GM19372 (cell line): Measurements from ENCODE around the gene ATP1B4.

ENCODE experiments used
- ATAC-seq: cut with Tn5 transposase; IDR thresholded peaks from one replicate; pipeline ENCODE4 v1.9.1; 2021; ENCODE audit warnings: mild to moderate bottlenecking, low read depth, moderate library complexity; ENCODE audit not compliant: unreplicated experiment

ATP1B4 gene

DNA sequence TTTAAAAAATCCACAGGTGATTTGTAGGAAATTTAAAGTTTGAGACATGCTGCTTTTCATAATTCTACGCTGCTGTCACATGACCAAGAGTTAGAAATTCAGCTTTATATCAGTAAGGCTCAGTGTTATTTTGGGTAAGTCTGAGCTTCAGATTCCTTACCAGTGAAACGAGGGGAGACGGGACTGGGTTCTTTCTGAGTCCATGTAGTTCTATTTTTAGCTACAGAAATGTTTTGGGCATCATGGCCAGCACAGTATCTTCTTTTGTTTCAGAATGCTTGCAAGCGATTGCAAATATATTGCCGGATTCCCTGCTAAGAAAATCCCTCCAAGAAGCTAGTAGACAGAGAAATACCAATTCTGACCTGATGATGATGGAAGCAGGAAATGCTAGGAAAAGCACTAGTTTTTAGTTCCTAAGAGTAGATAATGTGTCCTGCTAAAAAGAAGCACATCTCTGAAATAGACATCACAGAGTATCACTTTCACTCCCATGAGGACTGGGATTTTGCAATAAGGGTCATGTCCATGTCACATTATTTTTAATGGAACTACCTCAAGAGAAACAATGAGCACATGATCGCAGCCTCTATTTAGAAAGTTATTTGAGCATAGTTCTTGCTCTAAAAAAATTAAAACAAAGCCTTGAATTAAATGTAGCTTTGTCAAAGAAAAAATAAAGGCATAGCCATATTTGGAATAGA is 10.9 kb downstream of the ATP1B4 start:
- no peak for ATAC-seq

DNA sequence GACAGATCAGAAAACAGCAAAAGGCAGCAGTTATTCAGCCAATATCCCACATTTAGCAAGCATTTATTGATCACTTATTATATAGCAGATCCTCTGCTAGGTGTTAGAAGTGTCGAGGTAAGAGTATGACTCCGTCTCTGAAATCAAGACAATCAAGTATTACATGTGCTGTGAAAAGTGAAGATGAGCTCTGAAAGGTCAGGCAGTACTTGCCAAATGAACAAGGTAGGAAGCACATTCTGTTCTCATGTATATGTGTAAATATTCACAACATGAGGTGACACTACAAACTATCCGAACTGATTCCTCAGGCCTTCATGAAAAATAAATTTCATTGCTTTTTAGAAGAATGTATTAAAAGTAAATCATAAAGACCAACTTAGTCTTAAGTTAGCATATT is 15.3 kb downstream of the ATP1B4 start:
- ATAC-seq = no peak

DNA sequence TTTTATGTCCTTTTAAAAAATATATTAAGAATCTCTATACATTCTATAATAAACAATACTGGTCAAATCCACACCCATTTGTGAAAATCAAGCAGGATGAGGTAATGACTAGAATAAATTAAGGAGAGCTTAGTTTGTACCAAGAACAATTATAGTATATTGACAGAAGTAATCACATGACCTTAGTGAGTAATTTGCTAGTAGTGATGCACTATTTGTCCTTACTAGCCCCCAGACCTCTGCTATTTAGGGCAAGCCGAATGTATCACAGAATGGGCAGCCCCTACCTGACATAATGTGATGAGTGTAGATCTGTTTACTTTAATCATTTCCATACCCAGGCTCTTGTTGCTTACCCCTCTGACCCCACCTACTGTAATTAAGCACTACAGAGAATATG is 15.8 kb downstream of the ATP1B4 start:
- ATAC-seq = no peak

DNA sequence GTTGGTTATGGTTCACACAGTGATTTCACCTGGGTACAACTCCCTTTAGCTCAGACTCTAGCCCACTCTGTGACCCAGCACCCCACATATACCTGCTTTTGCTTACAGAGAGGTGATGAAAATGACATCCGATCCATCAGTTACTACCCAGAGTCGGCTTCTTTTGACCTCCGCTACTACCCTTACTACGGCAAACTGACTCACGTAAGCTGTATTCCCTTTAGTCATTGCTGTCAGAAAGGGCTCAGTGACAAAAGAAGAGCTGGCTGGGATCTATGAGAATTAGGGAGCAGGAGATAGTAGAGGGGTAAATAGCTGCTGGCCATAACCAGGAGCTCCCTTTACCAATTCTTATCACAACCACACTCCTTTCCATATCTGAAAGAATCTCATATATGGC is 16.7 kb downstream of the ATP1B4 start:
- ATAC-seq = no peak

DNA sequence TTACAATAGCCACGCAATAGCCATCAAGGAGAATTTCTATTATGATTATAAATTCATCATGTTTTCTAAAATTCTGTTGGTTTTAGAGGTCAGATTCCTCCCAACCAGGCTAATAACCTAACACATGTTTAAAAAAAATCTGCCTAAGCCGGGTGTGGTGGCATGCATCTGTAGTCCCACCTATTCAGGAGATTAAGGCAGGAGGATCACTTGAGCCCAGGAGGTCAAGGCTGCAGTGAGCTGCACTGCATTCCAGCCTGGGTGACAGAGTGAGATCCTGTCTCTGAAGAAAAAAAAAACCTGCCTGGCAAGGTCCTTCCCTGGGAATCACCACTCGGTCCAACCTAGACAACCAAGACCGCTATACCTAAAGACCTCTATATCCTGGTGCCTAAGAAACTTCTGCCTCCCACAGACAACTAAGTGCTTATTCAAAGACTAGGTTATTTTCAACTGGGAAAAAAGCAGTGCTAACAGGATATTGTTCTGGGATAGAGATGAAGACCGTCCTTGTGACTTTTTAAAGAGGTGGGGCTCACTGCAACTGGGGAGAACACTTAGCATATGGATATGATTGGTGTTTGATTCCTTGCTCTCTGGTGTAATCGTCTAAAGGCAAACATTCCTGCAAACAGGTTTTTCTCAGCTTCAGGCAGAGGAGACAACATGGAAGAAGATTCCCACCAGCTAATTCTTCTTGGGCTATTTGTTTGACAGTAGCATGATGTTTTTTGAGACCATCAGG is 18.2 kb downstream of the ATP1B4 start:
- no peak for ATAC-seq

DNA sequence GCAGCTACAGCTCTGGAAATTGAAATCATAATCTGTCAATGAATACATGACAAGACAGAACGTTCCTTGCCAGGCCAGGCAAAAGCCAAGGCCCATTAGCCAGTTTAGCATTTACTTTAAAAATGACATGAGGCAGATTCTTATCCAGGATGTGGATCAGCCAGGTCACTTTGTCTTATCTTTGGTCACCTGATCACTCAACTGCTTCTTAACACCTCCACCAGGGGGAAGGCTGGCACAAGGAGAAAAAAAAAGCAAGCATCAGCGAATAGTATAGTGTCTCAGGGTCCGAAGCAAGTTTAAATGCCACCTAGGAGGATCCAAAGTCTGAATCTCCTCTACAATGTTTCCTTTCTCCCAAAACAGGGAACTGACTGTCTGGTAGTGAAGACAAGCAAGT is 18.8 kb downstream of the ATP1B4 start:
- ATAC-seq = no peak

DNA sequence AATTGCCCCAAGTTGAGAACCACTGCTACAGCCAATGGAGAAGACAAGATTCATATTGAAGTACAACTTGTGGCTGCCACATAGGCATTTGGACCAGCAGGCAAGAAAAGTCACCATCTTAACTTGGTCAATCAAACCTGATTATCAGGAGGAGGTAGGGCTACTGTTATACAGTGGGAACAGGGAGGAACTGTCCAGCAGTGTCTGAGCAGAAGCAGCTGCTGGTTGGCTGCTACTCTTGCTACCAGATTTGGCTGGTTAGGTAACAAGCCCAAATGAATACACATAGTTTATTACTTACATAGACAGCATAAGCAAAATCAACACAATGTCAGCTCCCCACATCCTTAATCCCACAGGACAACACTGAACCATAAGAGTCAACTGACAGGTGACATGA is 39.4 kb downstream of the ATP1B4 start:
- ATAC-seq = no peak

DNA sequence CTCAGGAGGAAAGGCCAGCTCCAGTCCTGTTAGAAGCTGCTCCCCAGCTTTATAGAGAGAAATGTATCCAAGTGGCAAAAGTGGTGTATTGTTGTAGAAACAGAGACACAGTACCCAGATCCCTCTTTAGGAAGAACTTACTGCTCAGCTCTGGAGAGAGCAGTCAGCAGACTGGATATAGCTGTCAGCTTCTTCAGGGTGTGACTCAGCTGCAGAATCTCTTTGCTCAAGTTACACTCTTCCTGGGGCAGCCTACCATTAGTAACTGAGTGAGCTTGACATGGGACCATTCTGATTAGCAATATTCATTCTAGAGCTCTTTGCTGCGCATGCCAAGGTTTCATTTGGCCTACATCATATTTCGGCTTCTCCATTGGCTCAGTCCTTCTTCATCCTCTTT is 40.5 kb downstream of the ATP1B4 start:
- no peak for ATAC-seq

DNA sequence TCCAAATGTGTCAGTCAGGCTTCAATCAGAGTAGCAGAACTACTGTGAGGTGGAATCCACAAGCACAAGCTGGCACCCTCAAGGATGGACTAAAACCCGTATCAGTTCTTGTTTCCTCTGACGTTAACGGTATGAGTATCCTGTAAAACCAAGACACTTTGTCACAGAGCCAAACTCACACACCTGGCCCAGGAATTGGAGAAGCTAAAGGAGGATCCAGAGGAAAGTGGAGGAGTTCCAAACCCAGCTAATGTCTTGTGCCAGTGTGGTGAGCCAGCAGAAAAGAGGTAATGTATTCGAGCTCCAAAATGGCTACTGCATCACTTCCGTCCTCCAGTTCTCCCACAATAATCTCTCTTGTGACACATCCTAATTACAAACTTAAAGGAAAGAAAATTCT is 44.7 kb downstream of the ATP1B4 start:
- no peak for ATAC-seq

DNA sequence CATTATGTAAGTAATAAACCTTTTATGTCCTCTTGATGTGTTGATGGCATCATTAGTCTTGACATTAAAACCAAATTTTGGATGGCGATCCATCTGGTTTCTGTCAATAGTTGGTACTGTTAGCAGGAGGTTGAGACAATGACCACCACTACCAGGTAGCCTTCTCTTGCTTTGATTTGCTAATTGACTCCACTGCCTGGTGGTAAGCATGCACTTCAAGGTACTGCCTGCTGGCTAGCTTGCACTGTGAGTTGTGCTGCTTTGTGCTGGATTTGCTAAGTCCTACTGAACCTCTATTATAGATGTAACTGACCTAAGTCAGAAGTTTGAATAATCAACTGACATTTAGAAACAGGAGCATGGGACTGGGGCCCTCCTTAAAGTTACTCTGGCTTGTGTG is 46.3 kb downstream of the ATP1B4 start:
- ATAC-seq = no peak

DNA sequence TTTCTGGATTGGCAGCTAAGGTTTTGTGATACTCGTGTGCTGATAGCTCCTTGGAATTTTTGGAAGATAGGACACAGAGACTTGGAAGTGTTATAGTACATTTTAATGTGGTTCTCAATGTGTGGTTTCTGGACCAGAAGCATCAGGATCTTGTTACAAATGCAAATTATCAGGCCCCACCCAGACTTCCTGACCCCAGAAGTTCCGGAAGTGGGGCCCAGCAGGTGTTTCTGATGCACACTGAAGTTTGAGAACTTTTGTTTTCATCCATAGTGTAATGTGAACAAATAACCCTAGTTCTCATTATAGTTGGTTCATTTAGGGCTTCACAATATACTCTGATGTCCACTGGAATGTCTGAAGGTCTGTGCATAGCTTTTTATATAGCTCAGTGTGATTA is 57.6 kb downstream of the ATP1B4 start:
- no peak for ATAC-seq

DNA sequence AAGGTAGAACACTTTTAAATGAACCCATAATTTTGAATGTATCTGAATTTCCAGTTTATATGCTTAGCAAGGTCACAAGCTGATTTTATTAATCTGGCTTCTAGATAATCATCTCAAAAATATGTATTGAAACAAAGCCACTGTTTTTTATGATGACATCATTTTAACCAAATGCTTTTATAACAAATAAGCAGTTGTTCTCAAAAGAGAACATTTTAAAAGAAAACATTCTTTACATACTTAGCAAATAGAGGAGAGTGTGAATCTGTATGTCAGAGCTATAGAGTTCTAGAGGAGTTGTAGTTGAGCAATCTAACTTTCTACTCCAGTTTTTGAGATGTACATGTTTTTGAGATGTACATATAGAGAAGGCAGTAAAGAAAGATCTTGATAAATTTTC is 64.7 kb downstream of the ATP1B4 start:
- no peak for ATAC-seq

DNA sequence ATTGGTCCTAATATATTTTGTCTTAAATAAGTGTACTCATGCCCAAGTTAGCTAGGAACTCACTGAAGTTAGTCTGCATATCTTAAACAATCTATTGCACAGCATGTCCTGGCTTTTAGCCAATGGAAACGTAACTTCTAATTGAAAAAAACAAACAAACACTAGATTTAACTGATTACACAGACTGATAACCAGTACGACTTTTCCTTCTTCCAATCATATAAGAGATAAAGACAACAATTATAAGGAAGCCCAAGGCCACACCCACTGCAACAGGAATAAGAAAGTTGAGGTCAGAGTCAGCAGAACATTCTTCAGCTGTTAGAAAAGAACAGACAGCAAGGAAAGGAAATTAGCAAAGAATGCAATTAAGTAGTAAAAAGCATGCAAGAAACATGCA is 66.4 kb downstream of the ATP1B4 start:
- ATAC-seq = no peak

DNA sequence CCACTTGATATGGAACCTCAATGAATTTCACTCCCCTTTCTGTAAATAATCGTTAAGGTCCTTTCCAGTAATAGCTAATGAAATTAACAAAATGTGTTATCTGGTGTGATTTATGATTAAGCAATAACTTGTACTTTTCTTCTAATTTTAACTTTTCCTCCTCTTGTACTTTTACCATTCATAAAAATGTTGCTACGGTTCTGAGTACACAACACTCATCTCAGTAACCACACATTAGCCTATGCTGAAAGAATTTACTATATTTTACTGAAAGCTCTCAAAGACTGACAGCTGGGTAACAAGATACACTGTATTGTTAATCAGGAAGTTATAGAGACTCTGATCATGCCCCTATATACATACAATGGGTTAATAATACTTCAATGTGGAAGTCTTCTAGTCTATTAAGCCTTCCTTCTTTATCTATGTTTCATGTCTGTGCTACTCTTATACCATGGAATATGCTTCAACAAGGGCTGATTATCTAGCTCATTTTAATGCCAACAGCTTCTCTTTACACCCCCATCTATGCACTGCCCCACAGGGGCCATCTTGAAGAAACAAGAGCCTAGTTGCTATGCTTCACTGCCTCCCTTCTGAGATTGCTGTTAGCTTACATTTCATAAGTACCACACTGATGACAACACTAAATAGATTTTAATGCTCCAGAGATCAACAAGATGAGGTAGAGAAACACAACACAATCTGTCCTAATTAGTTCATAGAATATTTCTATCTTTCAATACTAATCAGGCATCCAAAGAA is 68.1 kb downstream of the ATP1B4 start:
- ATAC-seq = no peak
